ENCODE data around the gene ZBTB7C.

Gene ZBTB7C

GRCh38 chr18:48408727-48409590, at the start of gene ZBTB7C:
Gene ZBTB7C (minus strand): TSS chr18:48409383.
- TF ChIP-seq CTCF (IDR thresholded peaks at IDR 0.05; ENCODE audit: low read depth, low read length, missing control alignments): no peak

DNA sequence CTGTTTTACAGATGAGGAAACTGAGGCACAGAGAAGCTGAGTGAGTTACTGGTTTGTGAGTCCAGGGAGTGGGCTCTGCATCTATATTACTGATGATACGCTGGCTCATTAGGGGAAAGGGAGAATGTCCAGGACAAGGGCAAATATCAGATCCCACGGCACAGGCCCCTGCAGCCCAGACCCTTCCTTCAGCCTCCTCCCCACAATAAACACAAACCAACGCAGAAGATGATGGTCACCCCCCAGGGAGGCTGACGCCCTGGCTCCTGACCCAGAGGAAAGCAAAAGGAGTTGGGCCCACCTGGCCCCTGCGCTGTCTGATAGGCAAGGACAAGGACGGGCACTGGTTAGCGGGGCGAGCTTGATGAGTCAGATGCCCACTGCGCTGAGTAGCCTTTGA, 47.7 kb upstream of the ZBTB7C start:
- no peak for TF ChIP-seq CTCF (IDR thresholded peaks at IDR 0.05; ENCODE audit: low read depth, low read length, missing control alignments)
- DNase-seq (ENCODE audit: low read depth): no peak
- in situ Hi-C loops (cut with HindIII; ENCODE audit: low sequenced_read_pairs): no loop called here
- H3K4me3 ChIP-seq (ENCODE audit: low read depth, low read length): no peak overlapping the region

More at GRCh38 chr18:48408727-48409590, at the start of gene ZBTB7C:
- in situ Hi-C loops (cut with HindIII; ENCODE audit: low sequenced_read_pairs): no loop called here
- DNase-seq (ENCODE audit: low read depth): no peak
- H3K4me3 ChIP-seq (ENCODE audit: low read depth, low read length): peak within 1 kb of the TSS; percentile 67

- TF ChIP-seq CTCF (IDR thresholded peaks at IDR 0.05; ENCODE audit: low read depth, low read length, missing control alignments): no peak
Measured at GRCh38 chr18:48455555-48456478, 46.6 kb upstream of the ZBTB7C start.

DNA sequence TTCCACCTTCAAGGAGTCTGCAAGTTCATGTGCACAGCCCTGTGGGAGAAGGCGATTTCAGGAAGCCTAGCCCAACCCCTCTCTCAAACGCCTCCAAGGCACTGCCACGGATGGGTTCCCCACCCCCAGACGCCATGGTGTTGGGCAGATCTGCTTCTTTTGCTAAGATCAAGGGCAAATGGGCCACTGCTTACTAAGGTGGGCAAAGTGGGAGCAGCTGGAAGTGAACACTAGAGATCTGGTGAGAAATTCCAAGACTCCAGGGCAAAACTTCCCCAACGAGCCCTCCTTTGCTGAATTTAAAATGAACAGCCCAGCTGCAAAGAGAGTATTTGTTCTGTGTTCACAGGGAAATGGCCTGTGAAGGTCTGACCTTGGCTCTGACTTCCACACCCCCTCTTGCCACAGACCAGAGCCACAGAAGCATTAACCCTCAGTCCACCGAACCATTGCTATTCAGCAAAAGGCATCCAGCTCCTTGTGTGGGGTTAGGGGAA, 45.1 kb upstream of the ZBTB7C start:
- no peak for DNase-seq (ENCODE audit: low read depth)
- in situ Hi-C loops (cut with HindIII; ENCODE audit: low sequenced_read_pairs): no loop called here
- TF ChIP-seq CTCF (IDR thresholded peaks at IDR 0.05; ENCODE audit: low read depth, low read length, missing control alignments): no peak
- no peak overlapping the region for H3K4me3 ChIP-seq (ENCODE audit: low read depth, low read length)

More at GRCh38 chr18:48455555-48456478, 46.6 kb upstream of the ZBTB7C start:
- DNase-seq (ENCODE audit: low read depth): peak; percentile 97
- in situ Hi-C loops (cut with HindIII; ENCODE audit: low sequenced_read_pairs): no loop called here
- no peak overlapping the region for H3K4me3 ChIP-seq (ENCODE audit: low read depth, low read length)

DNA sequence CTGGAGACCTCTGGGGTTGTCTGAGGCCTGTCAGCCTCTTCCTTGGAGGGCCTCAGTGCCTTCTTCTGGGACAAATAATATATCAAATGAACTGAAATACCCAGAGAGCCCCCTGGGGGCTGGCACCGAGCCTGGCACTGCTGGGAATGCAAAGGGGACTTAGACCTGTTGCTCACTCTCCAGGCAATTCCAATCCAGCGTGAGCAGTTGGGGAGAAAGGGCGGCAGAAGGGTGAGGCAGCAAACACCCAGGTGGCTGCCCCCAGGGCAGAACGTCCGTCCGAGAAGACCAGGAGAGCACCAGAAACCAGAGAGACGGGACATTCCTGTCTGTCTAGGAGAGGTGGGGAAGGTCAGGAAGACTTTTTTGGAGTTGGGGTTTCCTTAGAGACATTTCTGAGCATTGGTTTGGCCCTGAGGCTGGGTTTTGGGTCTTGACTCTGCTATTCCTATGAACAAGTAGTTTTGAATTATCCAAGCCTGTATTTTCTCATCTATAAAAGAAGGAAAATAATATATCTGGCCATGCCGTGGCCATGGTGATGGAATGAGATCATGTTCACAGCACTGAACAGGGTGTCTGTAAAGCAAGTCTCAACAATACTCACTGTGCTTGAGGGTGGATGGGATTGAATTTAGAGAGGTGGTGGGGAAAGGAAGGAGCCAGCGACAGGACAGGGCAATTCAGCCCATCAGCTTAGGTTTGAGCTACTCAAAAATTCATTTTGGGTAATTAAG, 44.3 kb upstream of the ZBTB7C start:
- TF ChIP-seq CTCF (IDR thresholded peaks at IDR 0.05; ENCODE audit: low read depth, low read length, missing control alignments): no peak
- no peak for DNase-seq (ENCODE audit: low read depth)
- H3K4me3 ChIP-seq (ENCODE audit: low read depth, low read length): no peak overlapping the region
- in situ Hi-C loops (cut with HindIII; ENCODE audit: low sequenced_read_pairs): no loop called here
